Left renal cortex interstitium (tissue), 4 donors: ENCODE measurements around the gene DUSP22. TPM values are rescaled to one million over a fixed set of nuclear protein-coding genes. Genes with fewer than 3 reads are reported as not detected.
A peak's percentile ranks its signal among the peaks of the same experiment; 100 is the strongest.
"Not testable (repeated sequence)": the region's sequence is repeated elsewhere in the genome, so short reads cannot be mapped to it uniquely, and the experiment has no call there.

Source experiments
- DNase-seq, 4 donors: peaks; one replicate each; pipeline ENCODE4 v3.0.0-alpha.2; 2013; ENCODE audit warnings: low read depth in 4 of 4, low spot score in 2 of 4, missing footprints in 1 of 4
- polyA plus RNA-seq, 4 donors: library from polyadenylated mRNA; unstranded; fragments of 120-200 nt; gene quantifications; one replicate each; pipeline ENCODE4 v1.2.1, GENCODE V29; 2013; ENCODE audit not compliant: insufficient read length in 4 of 4

DUSP22 gene
- polyA plus RNA-seq, 4 donors: 22.2 to 25.0 (median 23.2) TPM

GRCh38 chr6:322940-323729 is 30.8 kb downstream of the DUSP22 start:
- no peak for DNase-seq

DNA sequence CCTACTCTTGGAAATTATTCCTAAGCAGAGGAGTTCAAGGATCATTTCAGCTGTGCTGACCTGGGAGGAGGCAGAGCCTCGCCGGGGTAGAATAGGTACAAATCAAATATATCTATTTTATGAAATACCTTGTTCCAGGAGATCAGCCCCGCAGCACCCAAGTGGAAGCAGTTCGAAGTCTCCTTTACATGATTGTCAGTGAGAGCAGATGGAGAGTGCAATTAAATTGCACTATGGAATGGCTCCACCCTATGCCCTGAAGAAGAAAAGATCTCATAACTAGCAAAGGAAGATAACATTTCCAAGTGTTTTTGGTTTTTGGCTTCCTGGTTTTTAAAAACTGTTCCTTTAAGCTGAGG is 31.4 kb downstream of the DUSP22 start:
- DNase-seq: no peak

GRCh38 chr6:324116-324728 is 31.9 kb downstream of the DUSP22 start:
- DNase-seq: no peak

DNA sequence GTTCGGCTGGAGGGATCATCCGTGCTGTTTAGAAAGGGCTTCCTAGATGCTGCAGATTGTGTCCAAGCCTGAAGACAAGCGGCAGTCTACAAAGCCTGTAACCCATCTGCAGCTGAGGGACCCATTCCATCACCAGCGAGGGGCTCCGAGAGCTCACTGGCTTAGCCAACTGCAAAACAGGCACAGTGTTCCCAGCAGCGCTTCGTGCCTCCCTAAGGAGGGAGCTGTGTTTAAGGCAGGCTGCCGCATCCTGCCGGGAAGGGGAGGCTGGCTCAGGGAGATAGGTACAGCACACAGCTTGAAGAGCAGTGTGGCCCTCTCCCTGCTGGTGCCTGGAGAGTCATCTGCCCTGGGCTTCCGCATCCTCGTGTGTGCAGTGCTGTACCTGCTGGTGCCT is 32.4 kb downstream of the DUSP22 start:
- no peak for DNase-seq

DNA sequence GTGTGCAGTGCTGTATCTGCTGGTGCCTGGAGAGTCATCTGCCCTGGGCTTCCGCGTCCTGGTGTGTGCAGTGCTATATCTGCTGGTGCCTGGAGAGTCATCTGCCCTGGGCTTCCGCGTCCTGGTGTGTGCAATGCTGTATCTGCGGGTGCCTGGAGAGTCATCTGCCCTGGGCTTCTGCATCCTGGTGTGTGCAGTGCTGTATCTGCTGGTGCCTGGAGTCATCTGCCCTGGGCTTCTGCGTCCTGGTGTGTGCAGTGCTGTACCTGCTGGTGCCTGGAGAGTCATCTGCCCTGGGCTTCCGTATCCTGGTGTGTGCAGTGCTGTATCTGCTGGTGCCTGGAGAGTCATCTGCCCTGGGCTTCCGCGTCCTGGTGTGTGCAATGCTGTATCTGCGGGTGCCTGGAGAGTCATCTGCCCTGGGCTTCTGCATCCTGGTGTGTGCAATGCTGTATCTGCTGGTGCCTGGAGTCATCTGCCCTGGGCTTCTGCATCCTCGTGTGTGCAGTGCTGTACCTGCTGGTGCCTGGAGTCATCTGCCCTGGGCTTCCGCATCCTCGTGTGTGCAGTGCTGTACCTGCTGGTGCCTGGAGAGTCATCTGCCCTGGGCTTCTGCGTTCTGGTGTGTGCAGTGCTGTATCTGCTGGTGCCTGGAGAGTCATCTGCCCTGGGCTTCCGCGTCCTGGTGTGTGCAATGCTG is 33.0 kb downstream of the DUSP22 start:
- DNase-seq: not testable (repeated sequence)

DNA sequence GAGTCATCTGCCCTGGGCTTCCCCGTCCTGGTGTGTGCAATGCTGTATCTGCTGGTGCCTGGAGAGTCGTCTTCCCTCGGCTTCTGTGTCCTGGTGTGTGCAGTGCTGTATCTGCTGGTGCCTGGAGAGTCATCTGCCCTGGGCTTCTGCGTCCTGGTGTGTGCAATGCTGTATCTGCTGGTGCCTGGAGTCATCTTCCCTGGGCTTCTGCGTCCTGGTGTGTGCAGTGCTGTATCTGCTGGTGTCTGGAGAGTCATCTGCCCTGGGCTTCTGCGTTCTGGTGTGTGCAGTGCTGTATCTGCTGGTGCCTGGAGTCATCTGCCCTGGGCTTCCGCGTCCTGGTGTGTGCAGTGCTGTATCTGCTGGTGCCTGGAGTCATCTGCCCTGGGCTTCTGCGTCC is 33.8 kb downstream of the DUSP22 start:
- not testable (repeated sequence) for DNase-seq

DNA sequence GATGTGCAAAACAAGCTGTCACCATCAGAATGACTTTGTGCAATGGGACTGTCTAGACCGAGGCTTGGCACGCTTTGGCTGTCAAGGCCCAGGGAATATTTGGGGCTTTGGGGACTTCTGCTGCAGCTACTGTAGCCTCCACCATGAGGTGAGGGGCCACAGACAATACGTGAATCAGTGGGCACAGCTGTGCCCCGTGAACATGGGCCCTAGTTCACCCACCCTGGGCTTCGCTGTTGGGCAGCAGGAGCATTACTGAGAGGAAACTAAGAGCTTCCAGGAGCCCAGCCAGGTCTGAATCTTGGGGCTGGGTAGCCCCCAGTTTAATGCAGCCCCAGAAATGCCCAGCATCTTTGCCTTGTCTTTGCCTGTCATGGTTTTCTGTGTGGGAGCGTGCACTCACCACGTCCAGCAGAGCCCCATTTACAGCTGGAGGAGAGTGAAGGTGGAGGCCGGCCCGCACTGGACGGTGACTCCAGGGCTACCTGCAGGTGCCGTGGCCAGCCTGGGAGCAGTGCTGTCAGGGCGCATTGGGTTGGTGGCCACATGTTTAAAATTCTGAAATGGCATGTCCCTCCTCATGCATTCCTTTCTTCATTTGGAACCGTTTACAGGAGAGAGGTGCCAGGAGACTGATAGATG is 34.7 kb downstream of the DUSP22 start:
- DNase-seq: no peak

DNA sequence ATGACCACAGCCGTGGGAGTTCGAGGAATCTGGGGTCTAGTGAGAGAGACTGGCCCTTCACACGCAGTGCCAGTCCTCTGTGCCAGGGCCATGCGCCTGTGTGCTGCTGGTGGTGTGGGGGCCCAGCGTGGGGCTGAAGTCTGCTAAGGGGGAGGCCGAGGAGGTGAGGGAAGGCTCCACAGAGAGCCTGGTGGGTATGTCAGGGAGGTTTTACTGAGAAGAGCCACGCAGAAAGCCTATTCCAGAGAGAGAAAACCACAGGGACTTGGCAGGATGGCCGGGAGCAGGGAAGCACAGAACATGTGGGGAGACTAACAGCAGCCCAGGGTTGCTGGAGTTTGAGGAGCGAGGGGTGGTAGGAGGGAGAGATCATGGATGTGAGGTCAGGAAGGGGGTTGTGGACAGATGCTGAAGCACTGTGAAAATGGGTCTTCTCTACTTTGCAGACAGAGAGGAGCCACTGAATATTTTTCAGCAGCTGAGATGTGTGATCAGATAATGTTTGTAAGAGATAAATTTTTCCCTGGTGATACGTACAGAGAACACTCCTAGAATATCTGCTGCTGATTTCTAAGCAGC is 35.3 kb downstream of the DUSP22 start:
- no peak for DNase-seq

GRCh38 chr6:328136-328670 is 35.9 kb downstream of the DUSP22 start:
- no peak for DNase-seq

DNA sequence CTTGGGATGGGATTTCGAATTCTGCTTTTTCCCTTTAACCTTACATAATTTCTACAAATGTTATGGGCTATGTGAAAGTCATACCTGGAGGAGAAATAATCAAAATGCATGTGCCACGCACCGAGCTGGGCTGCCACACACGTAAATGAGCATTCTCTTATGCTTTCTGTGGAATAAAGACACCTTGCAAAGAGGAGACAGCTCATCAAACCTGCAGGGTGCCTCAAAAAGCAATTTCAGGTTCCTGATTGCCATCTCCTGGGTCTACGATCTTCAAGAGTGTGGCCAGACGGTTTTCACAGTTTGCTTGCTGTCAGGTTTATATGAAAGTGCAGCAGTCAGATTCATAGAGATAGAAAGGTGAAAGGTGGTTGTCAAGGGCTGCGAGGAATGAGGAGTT is 36.6 kb downstream of the DUSP22 start:
- no peak for DNase-seq

- DNase-seq: peak in 3 of 4 donors; percentile 52 to 62 (median 59)
These were observed 37.8 kb downstream of the DUSP22 start for GRCh38 chr6:329888-330691.

DNA sequence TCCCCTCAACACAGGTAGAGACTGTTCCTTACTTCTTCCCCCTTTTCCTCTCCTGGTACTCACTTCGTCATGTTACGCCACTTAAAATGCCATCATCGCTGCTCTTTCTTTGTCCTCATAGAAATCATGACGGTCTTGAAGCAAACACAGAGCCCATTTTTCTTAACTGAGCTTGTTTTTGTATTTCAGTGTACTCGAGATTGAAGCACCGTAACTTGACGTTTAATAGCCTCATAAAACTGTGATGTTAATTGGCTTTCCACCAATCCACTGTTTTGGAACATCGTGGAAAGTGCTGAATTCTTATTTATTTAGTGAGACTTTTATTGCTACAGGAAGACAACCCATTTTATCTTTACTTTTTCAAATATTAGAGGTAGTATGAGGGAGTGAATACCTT is 38.7 kb downstream of the DUSP22 start:
- no peak for DNase-seq

- no peak for DNase-seq
These were observed 39.6 kb downstream of the DUSP22 start for GRCh38 chr6:331622-332521.

DNA sequence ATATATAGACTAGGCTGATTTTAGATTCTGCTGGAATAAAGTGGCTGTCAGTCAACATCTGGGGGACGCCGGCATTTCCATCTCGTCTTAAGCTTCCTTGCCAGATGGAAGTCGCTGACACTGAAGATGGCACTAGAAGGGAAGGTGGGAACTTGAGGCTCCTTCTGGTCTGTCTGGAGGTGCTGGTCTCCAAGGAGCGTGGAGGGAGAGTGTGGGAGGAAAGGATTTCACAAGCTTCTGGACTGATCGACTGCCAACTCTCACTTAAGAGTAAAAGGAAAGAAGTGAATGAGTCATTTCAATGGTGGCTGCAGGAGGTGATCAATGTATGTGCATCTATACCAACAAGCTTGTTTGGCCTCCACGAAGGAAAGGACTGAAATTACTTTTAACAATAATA is 40.4 kb downstream of the DUSP22 start:
- DNase-seq: no peak

GRCh38 chr6:333379-334002 is 41.2 kb downstream of the DUSP22 start:
- DNase-seq: no peak

DNA sequence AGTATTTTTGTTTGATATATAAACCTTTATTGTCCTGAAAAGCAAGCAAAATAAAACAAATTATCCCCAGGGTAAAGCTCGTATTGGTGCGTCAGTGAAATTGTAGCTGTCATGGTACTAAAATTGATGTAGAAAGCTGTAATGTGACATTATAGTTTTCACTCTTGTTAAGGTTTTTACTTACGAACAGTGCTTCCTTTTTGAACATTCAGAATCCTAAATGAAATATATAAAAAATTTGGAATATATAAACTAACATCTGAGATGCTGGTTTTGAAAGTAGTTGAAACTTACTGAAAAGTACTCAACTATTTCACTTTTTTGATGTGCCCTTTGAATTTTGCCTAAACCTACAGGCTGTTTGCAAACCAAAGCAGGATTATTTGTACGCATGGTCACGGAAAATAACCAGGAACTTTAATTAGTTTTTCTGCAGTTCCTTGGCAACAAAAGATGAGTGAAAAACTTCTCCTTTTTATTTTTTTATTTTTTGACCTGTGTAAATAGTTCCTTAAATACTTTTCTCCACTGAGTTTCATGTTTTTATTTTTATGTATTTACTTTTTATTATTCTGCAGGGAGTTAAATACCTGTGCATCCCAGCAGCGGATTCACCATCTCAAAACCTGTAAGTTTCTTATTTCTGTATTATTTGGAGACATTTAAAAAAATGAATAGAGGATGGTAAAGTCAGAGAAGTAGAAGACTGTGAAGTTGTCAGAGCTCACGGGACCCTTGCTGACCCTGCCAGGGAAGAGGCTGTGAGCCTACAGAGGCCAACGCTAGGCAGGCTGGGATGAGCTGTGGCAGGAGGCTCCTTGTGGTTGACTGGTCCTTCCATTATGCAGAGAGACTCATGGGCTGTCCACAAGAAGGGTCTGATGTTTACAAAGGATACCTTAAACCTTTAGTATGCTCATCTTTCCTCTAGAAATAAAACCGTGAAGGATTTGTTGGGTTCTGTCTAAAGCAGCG is 42.5 kb downstream of the DUSP22 start:
- no peak for DNase-seq

DNA sequence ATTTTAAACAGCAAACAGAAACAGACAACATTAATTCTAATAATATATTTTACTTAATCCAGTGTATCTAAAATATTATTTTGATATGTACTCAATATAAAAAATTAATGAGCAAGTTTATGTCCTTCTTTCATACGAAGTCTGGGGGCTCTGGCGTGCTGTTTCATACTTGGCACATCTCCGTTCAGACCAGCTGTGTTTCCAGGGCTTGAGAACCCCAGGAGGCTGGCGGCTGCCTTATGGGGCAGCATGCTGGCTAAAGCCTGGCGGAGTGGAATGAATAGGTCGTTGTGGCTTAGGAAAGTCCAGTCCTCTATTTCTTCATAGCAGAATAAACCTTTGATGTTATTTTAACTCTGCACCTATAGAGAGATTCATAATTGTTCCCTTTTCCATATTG is 43.3 kb downstream of the DUSP22 start:
- no peak for DNase-seq
